NCI-H226 (cell line): ENCODE data around the gene ERAP2.
A peak's percentile ranks its signal among the peaks of the same experiment; 100 is the strongest.
"Not testable (repeated sequence)": the region's sequence is repeated elsewhere in the genome, so short reads cannot be mapped to it uniquely, and the experiment has no call there.

Source experiments
- DNase-seq: peaks from one replicate; pipeline ENCODE4 v3.0.0-alpha.2; 2015

Gene ERAP2

DNA sequence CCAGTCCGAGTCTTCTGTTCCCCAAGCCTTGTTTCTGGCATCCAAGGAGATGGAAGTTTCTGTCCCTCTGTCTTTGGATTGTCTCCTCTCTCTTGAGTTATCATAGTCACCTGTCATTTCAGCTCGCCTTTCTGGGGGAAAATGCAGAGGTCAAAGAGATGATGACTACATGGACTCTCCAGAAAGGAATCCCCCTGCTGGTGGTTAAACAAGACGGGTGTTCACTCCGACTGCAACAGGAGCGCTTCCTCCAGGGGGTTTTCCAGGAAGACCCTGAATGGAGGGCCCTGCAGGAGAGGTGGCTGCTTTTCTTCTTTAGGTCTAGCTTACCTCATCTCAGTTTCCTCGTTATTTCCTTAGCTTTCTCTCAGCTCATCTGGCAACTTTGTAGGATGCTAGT is 25.1 kb downstream of the ERAP2 start:
- no peak for DNase-seq

GRCh38 chr5:96901841-96902240 is 25.5 kb downstream of the ERAP2 start:
- no peak for DNase-seq

DNA sequence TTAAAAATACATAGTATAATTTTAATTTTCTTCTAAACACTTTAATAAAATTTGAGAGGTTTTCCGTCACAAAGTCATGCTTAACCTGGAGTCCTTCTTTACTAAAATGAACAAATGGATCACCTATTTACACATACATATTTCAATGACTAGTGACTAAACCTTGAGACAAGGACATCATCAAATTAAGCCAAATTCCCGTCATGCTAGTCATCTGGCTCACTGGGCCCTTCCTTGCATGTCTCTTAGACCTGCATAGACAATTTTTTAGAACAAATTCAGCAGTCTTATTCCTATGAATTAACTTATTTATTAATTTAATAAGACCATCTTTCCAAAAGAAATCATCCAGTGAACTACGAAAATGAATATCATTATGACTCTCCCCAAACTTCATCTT is 26.6 kb downstream of the ERAP2 start:
- DNase-seq = no peak

DNA sequence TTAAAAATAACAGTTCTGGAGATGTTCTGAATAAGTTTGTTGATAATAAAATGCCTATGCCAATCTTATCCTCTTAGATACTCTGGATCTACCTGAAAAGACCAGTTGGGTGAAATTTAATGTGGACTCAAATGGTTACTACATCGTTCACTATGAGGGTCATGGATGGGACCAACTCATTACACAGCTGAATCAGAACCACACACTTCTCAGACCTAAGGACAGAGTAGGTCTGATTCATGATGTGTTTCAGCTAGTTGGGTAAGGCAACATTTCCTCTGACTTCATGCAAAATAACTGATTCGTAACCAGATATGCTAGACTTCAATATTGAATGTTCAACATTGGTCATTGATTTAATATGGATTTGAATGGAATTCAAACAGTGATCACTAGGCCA is 27.0 kb downstream of the ERAP2 start:
- no peak for DNase-seq

GRCh38 chr5:96904054-96904931 is 28.0 kb downstream of the ERAP2 start:
- DNase-seq = no peak

DNA sequence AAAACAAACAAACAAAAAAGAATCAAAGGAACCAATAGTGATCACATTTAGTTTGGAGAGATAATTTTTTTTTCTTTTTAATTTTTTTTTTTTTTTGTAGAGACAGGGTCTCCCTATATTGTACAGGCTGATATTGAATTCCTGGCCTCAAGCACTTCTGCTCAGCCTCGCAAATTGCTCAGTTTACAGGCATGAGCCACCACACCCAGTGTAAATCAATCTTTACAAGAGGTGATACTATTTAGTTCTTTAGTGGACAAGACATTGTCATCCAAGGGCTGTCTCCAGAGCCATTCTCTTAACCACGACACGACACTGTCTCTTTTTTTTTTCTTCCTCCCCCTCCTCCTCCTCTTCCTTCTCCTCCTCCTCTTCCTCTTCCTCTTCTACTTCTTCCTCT is 29.6 kb downstream of the ERAP2 start:
- no peak for DNase-seq

GRCh38 chr5:96909003-96909402 is 32.7 kb downstream of the ERAP2 start:
- DNase-seq = no peak

- DNase-seq = no peak
Observed at GRCh38 chr5:96909435-96909834, 33.1 kb downstream of the ERAP2 start.

GRCh38 chr5:96911139-96911538 is 34.8 kb downstream of the ERAP2 start:
- no peak for DNase-seq

- no peak for DNase-seq
Observed at GRCh38 chr5:96913233-96913632, 36.9 kb downstream of the ERAP2 start.

- no peak for DNase-seq
Observed at GRCh38 chr5:96919754-96920197, 43.5 kb downstream of the ERAP2 start.

- DNase-seq = no peak
Observed at GRCh38 chr5:96920744-96921355, 44.5 kb downstream of the ERAP2 start.

DNA sequence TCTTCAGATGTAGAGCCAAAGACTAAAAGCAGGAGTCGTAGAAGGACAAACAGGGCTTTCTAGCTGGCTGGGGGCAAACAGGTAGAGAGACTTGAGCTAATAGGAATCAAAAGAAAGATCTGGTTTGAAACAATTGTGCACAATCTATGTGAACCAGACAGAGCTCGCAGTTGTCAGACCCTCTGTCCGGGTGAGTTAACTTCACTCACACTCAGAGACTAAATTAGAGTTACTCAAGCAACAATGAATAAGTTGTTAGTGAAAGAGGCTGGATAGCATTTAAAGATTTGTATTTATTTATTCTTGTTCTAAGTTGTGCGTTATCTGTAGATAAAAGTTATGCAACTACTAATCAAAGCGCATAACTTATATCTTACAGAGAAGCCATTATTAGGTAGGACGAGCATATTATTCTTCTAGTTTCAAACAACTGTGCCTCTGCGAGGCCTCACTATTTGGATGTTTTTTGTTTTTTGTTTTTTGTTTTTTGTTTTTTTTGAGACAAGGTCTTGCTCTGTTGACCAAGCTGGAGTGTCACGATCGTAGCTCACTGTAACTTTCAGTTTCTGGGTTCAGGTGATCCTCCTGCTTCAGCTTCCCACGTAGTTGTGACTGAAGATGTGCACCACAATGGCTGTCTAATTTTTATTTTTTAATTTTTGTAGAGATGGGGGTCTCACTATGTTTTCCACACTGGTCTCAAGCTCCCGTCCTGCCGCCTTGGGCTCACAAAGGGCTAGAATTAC is 46.4 kb downstream of the ERAP2 start:
- DNase-seq = no peak

DNA sequence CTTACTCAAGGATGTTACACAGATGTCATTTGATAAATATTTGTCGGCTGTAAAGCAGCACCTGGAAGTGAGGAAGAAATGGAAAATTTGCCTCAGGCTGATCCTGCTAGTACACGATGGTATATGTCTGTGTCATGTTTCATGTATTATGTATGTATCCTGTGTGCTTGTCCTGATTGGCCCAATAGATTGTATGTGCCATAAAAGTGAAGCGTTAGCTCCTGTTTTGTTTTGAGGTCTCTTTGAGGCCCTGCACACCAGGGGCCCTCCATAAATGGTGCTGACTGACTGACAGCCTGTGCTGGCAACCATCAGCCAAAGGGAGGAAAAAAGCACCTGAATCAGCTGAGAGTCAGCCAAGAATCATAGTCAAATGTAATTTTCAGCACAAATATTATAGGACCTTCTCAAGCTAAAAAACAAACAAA is 47.7 kb downstream of the ERAP2 start:
- DNase-seq = no peak

DNA sequence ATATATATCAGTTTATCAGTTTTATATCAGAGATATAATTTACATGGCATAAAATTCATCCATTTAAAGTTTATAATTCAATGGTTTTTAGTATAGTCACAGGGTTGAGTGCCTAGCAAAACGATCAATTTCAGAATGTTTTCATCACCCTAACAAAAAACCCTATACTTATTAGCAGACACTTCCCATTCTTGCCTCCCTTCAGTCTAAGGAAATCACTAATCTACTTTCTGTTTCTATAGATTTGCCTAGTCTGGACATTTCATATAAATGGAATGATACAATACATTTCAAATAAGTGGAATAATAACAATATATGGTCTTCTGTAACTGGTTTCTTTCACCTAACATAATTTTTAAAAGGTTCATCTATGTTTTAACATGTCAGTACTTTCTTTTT is 50.0 kb downstream of the ERAP2 start:
- no peak for DNase-seq

DNA sequence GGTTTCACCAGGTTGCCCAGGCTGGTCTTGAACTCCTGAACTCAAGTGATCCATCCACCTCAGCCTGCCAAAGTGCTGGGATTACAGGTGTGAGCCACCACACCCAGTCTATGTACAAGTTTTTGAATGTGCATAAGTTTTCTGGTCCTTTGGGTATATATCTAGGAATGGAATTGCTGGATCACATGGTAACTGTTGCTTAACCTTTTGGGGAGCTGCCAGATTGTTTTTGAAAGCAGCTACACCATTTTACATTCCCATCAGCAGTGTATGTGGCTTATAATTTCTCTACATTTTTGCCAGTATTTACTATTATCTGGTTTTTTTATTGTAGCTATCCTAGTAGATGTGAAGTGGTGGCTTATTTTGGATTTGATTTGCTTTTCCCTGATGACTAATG is 50.7 kb downstream of the ERAP2 start:
- peak; percentile 41 for DNase-seq

DNA sequence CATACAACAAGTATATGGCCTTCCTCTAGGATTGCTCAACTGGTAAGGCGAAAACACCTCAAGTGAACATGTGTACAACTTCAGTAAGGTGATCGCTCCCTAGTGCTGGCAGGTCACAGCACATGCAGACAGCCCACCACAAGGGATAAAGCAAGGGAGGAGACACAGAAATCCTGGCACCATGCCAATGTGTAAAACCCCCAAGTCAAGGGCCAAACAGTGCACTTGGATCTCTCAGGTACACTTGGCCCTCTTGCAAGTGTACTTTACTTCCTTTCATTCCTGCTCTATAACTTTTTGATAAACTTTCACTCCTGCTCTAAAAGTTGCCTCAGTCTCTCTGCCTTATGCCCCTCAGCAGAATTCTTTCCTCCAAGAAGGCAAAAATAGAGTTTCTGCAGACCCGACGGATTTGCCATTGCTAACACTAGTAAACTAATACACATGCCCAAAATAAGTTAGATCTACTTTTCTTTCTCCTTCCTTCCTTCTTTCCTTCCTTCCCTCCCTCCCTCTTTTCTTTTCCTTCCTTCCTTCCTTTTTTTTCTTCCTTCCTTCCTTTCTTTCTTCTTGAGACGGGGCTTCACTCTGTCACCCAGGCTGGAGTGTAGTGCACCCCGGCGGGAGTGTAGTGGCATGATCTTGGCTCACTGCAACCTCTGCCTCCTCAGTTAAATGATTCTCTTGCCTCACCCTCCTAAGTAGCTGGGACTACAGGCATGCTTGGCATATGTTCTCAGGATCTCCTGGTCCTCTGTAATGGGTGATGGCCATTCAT is 52.8 kb downstream of the ERAP2 start:
- DNase-seq = no peak

DNA sequence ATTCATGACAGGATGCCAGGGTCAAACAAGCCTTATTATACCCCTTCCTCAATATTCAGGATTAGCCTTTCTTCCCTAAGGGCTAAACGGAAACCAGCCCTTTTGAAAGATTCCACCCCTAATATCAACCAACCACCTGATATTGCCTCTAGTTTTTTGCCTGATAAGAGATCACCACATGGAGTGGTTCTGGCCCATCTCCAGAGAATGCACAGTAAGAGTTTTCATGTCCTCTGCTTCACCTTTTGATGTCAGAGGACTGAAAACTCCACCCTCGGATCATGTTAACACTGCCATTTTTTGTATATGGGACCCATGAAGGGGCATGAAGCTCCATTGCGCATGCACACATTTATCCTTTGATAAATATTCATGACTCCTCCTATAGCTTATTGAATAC is 53.8 kb downstream of the ERAP2 start:
- peak; percentile 34 for DNase-seq

GRCh38 chr5:96930589-96930988 is 54.3 kb downstream of the ERAP2 start:
- DNase-seq = no peak

GRCh38 chr5:96931037-96931436 is 54.7 kb downstream of the ERAP2 start:
- DNase-seq = not testable (repeated sequence)

- peak; percentile 29 for DNase-seq
Observed at GRCh38 chr5:96931605-96932004, 55.3 kb downstream of the ERAP2 start.

GRCh38 chr5:96932026-96932425 is 55.7 kb downstream of the ERAP2 start:
- no peak for DNase-seq
